K562 (cell line): Measurements from ENCODE around the gene ANP32B. TPM values are rescaled to one million over a fixed set of nuclear protein-coding genes. Genes with fewer than 3 reads are reported as not detected.
A peak's percentile ranks its signal among the peaks of the same experiment; 100 is the strongest.

Source experiments
- BRD9 ChIP-seq: fragments of 450-650 bp; IDR thresholded peaks from 2 replicates; pipeline ENCODE4 v1.6.1; 2018; ENCODE audit warnings: low read depth; ENCODE audit not compliant: partially characterized antibody
- CBFA2T2 ChIP-seq: fragments of 450-650 bp; conservative IDR thresholded peaks from 2 replicates; pipeline ENCODE4 v1.6.1; 2017; ENCODE audit warnings: mild to moderate bottlenecking
- MED1 ChIP-seq: sonication (generic); formaldehyde crosslinking; IDR thresholded peaks from 2 replicates; pipeline ENCODE4 v1.8.1; 2023; ENCODE audit warnings: missing genetic modification reagents, borderline replicate concordance
- POLR2AphosphoS2 ChIP-seq: IDR thresholded peaks from 2 replicates; pipeline ENCODE4 v1.6.1; 2012; ENCODE audit warnings: low read length, improper control_type of control experiment
- SMARCB1 ChIP-seq: IDR thresholded peaks from 2 replicates; pipeline ENCODE4 v1.6.1; 2011; ENCODE audit warnings: improper control_type of control experiment, low read depth; ENCODE audit not compliant: insufficient read length
- SRSF1 ChIP-seq: fragments of 200-400 bp; formaldehyde crosslinking; IDR thresholded peaks from 2 replicates; pipeline ENCODE4 v1.6.1; 2017; ENCODE audit warnings: mild to moderate bottlenecking, low read depth, low read length, moderate library complexity
- ZNF583 ChIP-seq: fragments of 250-450 bp; sonication (Bioruptor Pico); IDR thresholded peaks from 2 replicates; pipeline ENCODE4 v1.4.0; 2020
- polyA plus RNA-seq, 8 experiments: library from polyadenylated mRNA; depleted of rRNA in 4 of 8; stranded (reverse) in 5 of 8; unstranded in 3 of 8; fragments of >200 nt; fragmentation: Nextera tagmentation in 2 of 8; fragmentation: Illumina TruSeq in 1 of 8; extraction: Ambion mirVana in 2 of 8; extraction: Trizol in 1 of 8; gene quantifications; 2 replicates each; pipeline versions ENCODE4 v1.2.1 to v1.2.3, GENCODE V29; 2011 to 2014; ENCODE audit warnings: inconsistent platforms in 1 of 8, missing spikeins in 1 of 8
- total RNA-seq, 7 experiments: library from RNA; depleted of rRNA in 6 of 7; stranded (reverse); fragments of >200 nt in 6 of 7; fragmentation: Illumina TruSeq in 2 of 7; extraction: Trizol in 2 of 7; gene quantifications; 2 replicates each; pipeline versions ENCODE4 v1.2.1 to v1.2.3, GENCODE V29; 2011 to 2021; ENCODE audit warnings: low replicate concordance in 1 of 7
- TF ChIP-seq, protein P1 (sequence below), 3 experiments: fragments of 200-800 bp in 1 of 3; fragments of 250-450 bp in 1 of 3; fragments of 450-650 bp in 1 of 3; sonication (Bioruptor Pico) in 1 of 3; sonication (Bioruptor generic) in 1 of 3; formaldehyde crosslinking in 1 of 3; IDR thresholded peaks; 2 replicates each; pipeline versions ENCODE4 v1.6.1 to v1.8.0; 2016 to 2022; ENCODE audit warnings: mild to moderate bottlenecking in 2 of 3, missing genetic modification characterization in 2 of 3, missing compliant biosample characterization in 1 of 3, moderate library complexity in 1 of 3
- TF ChIP-seq, protein P2 (sequence below), 3 experiments: fragments of 200-800 bp in 1 of 3; sonication (Bioruptor generic) in 1 of 3; sonication (generic) in 1 of 3; formaldehyde crosslinking in 1 of 3; IDR thresholded peaks; 2 replicates each; pipeline versions ENCODE4 v1.6.1 to v1.8.0; 2016 to 2022; ENCODE audit warnings: mild to moderate bottlenecking in 2 of 3, missing compliant biosample characterization in 2 of 3, missing genetic modification characterization in 2 of 3, missing genetic modification reagents in 1 of 3
- TF ChIP-seq, protein P3 (sequence below): sonication (generic); formaldehyde crosslinking; IDR thresholded peaks from 2 replicates; pipeline ENCODE4 v1.8.0; 2022; ENCODE audit warnings: mild to moderate bottlenecking, missing genetic modification reagents, borderline replicate concordance
- TF ChIP-seq, protein P4 (sequence below): sonication (generic); formaldehyde crosslinking; IDR thresholded peaks from 2 replicates; pipeline ENCODE4 v1.8.0; 2023; ENCODE audit warnings: mild to moderate bottlenecking, missing genetic modification reagents
- TF ChIP-seq, protein P5 (sequence below): sonication (generic); formaldehyde crosslinking; IDR thresholded peaks from 2 replicates; pipeline ENCODE4 v1.4.0; 2020; ENCODE audit warnings: mild to moderate bottlenecking, missing genetic modification reagents

ANP32B gene
- total and polyA plus RNA-seq, 9 of the 15 experiments (the other 6 are each of a cell fraction or from before 2014, with no cell fraction given), result 68.9 to 815 (median 141) TPM

DNA sequence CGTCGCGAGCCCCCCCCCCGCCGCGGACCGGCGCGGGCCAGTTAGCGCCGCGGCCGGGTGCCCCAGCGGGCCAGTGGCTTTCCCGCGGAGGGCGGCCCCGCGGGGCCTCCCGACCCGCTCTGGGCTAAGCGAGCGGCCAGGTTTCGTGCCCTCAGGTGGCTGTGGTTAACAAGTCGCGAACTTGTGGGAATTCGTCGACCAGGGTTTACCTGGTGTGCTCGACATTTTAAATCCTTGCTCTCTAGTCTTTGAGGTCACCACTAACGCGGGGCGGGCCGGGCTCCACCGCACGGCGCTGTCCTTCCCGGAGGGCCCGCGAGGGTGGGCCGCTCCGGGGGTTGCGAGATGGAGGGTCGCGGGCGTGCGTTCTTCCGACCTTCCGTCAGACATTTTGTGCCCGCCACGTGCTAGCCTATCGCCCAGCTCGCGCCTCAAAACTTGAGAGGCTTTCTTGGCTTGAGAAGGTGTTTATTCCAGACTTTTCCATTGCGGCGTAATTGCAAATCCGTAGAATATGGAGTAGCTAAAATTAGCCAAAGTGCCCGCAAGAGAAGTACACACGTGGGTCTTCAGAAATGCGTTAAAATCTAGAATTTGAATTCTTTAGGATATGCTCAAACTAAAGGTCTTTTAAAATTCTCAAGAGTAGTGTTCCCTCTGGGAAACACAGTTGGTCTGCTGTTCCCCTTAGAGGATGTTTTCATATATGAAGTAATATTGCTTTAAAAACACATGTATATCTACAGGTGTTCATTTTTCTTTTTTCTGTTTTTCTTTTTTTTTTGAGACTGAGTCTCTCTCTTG is 2.1 kb downstream of the ANP32B start (continued):
- TF ChIP-seq, protein P1, sequence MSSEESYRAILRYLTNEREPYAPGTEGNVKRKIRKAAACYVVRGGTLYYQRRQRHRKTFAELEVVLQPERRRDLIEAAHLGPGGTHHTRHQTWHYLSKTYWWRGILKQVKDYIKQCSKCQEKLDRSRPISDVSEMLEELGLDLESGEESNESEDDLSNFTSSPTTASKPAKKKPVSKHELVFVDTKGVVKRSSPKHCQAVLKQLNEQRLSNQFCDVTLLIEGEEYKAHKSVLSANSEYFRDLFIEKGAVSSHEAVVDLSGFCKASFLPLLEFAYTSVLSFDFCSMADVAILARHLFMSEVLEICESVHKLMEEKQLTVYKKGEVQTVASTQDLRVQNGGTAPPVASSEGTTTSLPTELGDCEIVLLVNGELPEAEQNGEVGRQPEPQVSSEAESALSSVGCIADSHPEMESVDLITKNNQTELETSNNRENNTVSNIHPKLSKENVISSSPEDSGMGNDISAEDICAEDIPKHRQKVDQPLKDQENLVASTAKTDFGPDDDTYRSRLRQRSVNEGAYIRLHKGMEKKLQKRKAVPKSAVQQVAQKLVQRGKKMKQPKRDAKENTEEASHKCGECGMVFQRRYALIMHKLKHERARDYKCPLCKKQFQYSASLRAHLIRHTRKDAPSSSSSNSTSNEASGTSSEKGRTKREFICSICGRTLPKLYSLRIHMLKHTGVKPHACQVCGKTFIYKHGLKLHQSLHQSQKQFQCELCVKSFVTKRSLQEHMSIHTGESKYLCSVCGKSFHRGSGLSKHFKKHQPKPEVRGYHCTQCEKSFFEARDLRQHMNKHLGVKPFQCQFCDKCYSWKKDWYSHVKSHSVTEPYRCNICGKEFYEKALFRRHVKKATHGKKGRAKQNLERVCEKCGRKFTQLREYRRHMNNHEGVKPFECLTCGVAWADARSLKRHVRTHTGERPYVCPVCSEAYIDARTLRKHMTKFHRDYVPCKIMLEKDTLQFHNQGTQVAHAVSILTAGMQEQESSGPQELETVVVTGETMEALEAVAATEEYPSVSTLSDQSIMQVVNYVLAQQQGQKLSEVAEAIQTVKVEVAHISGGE (CRISPR knock-in tag; IDR thresholded peaks at IDR 0.05), result no peak; a peak in 2 of 6 replicates
- TF ChIP-seq ZNF583 (CRISPR knock-in tag), result no peak; the same call in 1 of the 2 replicates
- TF ChIP-seq SMARCB1, result no peak
- no peak for TF ChIP-seq POLR2AphosphoS2
- TF ChIP-seq BRD9, result no peak
- TF ChIP-seq SRSF1, result no peak
- TF ChIP-seq, protein P2, sequence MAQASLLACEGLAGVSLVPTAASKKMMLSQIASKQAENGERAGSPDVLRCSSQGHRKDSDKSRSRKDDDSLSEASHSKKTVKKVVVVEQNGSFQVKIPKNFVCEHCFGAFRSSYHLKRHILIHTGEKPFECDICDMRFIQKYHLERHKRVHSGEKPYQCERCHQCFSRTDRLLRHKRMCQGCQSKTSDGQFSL (CRISPR knock-in tag; IDR thresholded peaks at IDR 0.05), result peak; percentile 68; the same call in 1 of the 2 replicates
- TF ChIP-seq, protein P2 (tag; IDR thresholded peaks at IDR 0.05), result peak in 1 of 2 experiments; percentile 55; a peak in 2 of 4 replicates
- TF ChIP-seq, protein P3, sequence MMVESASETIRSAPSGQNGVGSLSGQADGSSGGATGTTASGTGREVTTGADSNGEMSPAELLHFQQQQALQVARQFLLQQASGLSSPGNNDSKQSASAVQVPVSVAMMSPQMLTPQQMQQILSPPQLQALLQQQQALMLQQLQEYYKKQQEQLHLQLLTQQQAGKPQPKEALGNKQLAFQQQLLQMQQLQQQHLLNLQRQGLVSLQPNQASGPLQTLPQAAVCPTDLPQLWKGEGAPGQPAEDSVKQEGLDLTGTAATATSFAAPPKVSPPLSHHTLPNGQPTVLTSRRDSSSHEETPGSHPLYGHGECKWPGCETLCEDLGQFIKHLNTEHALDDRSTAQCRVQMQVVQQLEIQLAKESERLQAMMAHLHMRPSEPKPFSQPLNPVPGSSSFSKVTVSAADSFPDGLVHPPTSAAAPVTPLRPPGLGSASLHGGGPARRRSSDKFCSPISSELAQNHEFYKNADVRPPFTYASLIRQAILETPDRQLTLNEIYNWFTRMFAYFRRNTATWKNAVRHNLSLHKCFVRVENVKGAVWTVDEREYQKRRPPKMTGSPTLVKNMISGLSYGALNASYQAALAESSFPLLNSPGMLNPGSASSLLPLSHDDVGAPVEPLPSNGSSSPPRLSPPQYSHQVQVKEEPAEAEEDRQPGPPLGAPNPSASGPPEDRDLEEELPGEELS (CRISPR knock-in tag), result no peak
- TF ChIP-seq, protein P4, sequence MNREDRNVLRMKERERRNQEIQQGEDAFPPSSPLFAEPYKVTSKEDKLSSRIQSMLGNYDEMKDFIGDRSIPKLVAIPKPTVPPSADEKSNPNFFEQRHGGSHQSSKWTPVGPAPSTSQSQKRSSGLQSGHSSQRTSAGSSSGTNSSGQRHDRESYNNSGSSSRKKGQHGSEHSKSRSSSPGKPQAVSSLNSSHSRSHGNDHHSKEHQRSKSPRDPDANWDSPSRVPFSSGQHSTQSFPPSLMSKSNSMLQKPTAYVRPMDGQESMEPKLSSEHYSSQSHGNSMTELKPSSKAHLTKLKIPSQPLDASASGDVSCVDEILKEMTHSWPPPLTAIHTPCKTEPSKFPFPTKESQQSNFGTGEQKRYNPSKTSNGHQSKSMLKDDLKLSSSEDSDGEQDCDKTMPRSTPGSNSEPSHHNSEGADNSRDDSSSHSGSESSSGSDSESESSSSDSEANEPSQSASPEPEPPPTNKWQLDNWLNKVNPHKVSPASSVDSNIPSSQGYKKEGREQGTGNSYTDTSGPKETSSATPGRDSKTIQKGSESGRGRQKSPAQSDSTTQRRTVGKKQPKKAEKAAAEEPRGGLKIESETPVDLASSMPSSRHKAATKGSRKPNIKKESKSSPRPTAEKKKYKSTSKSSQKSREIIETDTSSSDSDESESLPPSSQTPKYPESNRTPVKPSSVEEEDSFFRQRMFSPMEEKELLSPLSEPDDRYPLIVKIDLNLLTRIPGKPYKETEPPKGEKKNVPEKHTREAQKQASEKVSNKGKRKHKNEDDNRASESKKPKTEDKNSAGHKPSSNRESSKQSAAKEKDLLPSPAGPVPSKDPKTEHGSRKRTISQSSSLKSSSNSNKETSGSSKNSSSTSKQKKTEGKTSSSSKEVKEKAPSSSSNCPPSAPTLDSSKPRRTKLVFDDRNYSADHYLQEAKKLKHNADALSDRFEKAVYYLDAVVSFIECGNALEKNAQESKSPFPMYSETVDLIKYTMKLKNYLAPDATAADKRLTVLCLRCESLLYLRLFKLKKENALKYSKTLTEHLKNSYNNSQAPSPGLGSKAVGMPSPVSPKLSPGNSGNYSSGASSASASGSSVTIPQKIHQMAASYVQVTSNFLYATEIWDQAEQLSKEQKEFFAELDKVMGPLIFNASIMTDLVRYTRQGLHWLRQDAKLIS, result peak; percentile 19; the same call in 1 of the 2 replicates
- no peak for TF ChIP-seq MED1 (CRISPR knock-in tag)
- TF ChIP-seq, protein P5, sequence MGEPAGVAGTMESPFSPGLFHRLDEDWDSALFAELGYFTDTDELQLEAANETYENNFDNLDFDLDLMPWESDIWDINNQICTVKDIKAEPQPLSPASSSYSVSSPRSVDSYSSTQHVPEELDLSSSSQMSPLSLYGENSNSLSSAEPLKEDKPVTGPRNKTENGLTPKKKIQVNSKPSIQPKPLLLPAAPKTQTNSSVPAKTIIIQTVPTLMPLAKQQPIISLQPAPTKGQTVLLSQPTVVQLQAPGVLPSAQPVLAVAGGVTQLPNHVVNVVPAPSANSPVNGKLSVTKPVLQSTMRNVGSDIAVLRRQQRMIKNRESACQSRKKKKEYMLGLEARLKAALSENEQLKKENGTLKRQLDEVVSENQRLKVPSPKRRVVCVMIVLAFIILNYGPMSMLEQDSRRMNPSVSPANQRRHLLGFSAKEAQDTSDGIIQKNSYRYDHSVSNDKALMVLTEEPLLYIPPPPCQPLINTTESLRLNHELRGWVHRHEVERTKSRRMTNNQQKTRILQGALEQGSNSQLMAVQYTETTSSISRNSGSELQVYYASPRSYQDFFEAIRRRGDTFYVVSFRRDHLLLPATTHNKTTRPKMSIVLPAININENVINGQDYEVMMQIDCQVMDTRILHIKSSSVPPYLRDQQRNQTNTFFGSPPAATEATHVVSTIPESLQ (CRISPR knock-in tag), result no peak
- no peak for TF ChIP-seq CBFA2T2
